ENCODE measurements around the gene ACIN1. TPM values are rescaled to one million over a fixed set of nuclear protein-coding genes. Genes with fewer than 3 reads are reported as not detected.

Gene ACIN1
- total RNA-seq, 1 donor from 2014 or later = 263 TPM

GRCh38 chr14:23140371-23140770, 45.4 kb upstream of the ACIN1 start:
- CTCF ChIA-PET = no interaction called here

GRCh38 chr14:23139874-23140273, 44.9 kb upstream of the ACIN1 start:
- no peaks in the 10 kb centered on the region for H3K4me1 Mint-ChIP-seq
- no peak for TF ChIP-seq CTCF (IDR thresholded peaks at IDR 0.05)
- H3K27ac Mint-ChIP-seq = no peak overlapping the region
- ATAC-seq (ENCODE audit: low read depth) (no peak), DNase-seq (no peak)
- no peak overlapping the region for H3K4me3 Mint-ChIP-seq
- ChIA-PET CTCF (no interaction called here), POLR2A (no interaction called here)
- intact Hi-C loops (cut with micrococcal nuclease) = no loop called here
- no peaks in the 10 kb centered on the region for H3K9me3 Mint-ChIP-seq
- no peaks in the 10 kb centered on the region for H3K36me3 Mint-ChIP-seq (ENCODE audit: low read depth)
- H3K27me3 Mint-ChIP-seq = peaks cover 2% of the 10 kb centered on the region

More at GRCh38 chr14:23140371-23140770, 45.4 kb upstream of the ACIN1 start:
- H3K4me1 Mint-ChIP-seq = no peaks in the 10 kb centered on the region
- no peaks in the 10 kb centered on the region for H3K9me3 Mint-ChIP-seq
- POLR2A ChIA-PET = no interaction called here
- ATAC-seq (ENCODE audit: low read depth) = no peak
- H3K36me3 Mint-ChIP-seq (ENCODE audit: low read depth) = no peaks in the 10 kb centered on the region
- H3K27me3 Mint-ChIP-seq = peaks cover 2% of the 10 kb centered on the region
- no peak for TF ChIP-seq CTCF (IDR thresholded peaks at IDR 0.05)
- DNase-seq = no peak
- no peak overlapping the region for H3K27ac Mint-ChIP-seq
- intact Hi-C loops (cut with micrococcal nuclease) = no loop called here
- no peak overlapping the region for H3K4me3 Mint-ChIP-seq

- Mint-ChIP-seq H3K27ac (no peak overlapping the region), H3K9me3 (no peaks in the 10 kb centered on the region), H3K27me3 (peaks cover 2% of the 10 kb centered on the region), H3K36me3 (ENCODE audit: low read depth) (no peaks in the 10 kb centered on the region), H3K4me3 (no peak overlapping the region), H3K4me1 (no peaks in the 10 kb centered on the region)
- ATAC-seq (ENCODE audit: low read depth) (no peak), DNase-seq (no peak)
- ChIA-PET CTCF (interaction anchor here (0.8 kb wide), 1 partner anchor 17 kb away, joined by 3 read pairs; no protein-coding TSS in a partner anchor), POLR2A (no interaction called here)
- intact Hi-C loops (cut with micrococcal nuclease) = no loop called here
- TF ChIP-seq CTCF (IDR thresholded peaks at IDR 0.05) = no peak
These were observed 43.0 kb upstream of the ACIN1 start for GRCh38 chr14:23137813-23138535.

- ChIA-PET POLR2A (no interaction called here), CTCF (no interaction called here)
- DNase-seq = no peak
- TF ChIP-seq CTCF (IDR thresholded peaks at IDR 0.05) = no peak
- no peak for ATAC-seq (ENCODE audit: low read depth)
- no peaks in the 10 kb centered on the region for H3K36me3 Mint-ChIP-seq (ENCODE audit: low read depth)
- no peaks in the 10 kb centered on the region for H3K4me1 Mint-ChIP-seq
- H3K9me3 Mint-ChIP-seq = no peaks in the 10 kb centered on the region
- intact Hi-C loops (cut with micrococcal nuclease) = no loop called here
- H3K27me3 Mint-ChIP-seq = peaks cover 2% of the 10 kb centered on the region
- no peak overlapping the region for H3K4me3 Mint-ChIP-seq
- no peak overlapping the region for H3K27ac Mint-ChIP-seq
These were observed 42.4 kb upstream of the ACIN1 start for GRCh38 chr14:23137192-23137812.

GRCh38 chr14:23136566-23137133, 41.7 kb upstream of the ACIN1 start:
- Mint-ChIP-seq H3K4me1 (no peaks in the 10 kb centered on the region), H3K36me3 (ENCODE audit: low read depth) (no peaks in the 10 kb centered on the region), H3K4me3 (no peak overlapping the region), H3K27ac (no peak overlapping the region), H3K27me3 (peaks cover under 1% of the 10 kb centered on the region), H3K9me3 (no peaks in the 10 kb centered on the region)
- no peak for ATAC-seq (ENCODE audit: low read depth)
- intact Hi-C loops (cut with micrococcal nuclease) = no loop called here
- ChIA-PET POLR2A (no interaction called here), CTCF (no interaction called here)
- no peak for DNase-seq
- TF ChIP-seq CTCF (IDR thresholded peaks at IDR 0.05) = no peak

Data from activated B cell treated with CpG ODN at 0.5 μM for 24 hours (primary cell).